GM18909 (cell line): ENCODE measurements around the gene PDE7B.
"Not testable (repeated sequence)": the region's sequence is repeated elsewhere in the genome, so short reads cannot be mapped to it uniquely, and the experiment has no call there.

Experiments
- ATAC-seq: cut with Tn5 transposase; IDR thresholded peaks from one replicate; pipeline ENCODE4 v1.9.1; 2021; ENCODE audit warnings: mild to moderate bottlenecking; ENCODE audit not compliant: unreplicated experiment, poor library complexity

PDE7B gene

DNA sequence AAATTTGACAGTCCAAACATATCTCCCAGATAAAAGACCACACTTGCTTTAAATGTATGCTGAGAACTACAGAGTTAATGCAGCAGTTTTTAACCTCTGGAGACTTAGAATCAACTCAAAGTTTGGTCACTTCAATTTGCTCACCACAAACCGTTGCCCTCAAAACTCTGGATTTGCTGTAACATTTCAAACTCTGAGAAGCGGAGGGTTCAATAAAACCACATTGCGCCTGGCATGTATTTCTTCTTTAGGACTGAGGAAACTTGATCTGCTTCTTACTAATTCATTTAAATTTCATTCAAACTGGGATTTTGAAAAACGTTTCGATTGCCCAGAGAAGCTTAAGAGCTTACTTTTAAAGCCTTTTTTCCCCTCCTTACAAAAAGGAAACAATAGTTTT is 282.8 kb downstream of the PDE7B start:
- ATAC-seq, result no peak

DNA sequence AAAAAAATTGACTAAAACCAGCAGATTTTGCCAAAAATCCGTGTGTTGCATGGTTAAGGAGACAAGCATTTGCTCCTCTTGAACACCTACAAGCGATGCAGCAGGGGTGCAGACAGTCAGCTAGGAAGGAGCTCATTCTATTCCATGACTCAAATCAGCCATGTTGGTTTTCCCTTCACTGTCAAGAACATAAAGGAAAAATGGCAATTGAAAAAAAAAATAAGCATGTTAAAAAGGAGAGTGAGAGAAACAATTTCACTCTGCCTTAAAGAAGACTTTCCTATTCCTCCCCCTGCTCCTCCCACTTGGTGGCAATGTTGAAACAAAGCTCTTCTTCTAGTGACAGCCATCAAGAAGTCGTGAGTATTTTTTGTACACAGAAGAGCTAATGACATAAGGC is 283.2 kb downstream of the PDE7B start:
- no peak for ATAC-seq

GRCh38 chr6:136136274-136136673 is 284.8 kb downstream of the PDE7B start:
- no peak for ATAC-seq

GRCh38 chr6:136137008-136137692 is 285.6 kb downstream of the PDE7B start:
- ATAC-seq, result no peak

DNA sequence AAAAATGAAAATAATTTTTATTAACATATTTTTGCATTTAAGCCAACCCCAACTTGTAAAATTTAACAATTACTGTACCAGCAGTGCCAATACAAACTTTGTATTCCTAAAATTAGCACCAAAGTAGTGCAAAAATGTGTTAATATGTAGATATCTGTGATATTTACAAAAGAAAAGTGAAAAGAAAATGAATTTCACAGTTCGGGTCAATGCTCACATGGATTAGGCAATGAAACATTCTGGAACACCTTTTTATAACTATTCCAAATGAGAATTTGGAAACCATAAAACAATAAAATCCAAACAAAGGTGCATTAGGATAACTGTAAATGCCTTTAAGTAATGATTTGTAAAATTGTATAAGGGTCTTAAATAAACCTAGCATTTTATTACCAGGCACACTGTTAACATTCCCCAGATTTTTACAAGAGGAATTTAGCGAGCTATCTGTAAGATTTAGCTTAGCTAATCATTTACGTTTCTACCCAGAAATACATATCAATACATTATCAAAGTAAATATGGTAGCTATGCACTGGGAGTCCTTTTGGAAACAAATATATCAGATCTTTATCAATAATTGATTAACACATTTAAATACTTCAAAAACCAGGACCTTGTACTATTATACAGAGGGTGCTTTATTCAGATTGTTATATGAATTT is 286.4 kb downstream of the PDE7B start:
- ATAC-seq, result no peak

GRCh38 chr6:136139111-136139510 is 287.6 kb downstream of the PDE7B start:
- ATAC-seq, result not testable (repeated sequence)

DNA sequence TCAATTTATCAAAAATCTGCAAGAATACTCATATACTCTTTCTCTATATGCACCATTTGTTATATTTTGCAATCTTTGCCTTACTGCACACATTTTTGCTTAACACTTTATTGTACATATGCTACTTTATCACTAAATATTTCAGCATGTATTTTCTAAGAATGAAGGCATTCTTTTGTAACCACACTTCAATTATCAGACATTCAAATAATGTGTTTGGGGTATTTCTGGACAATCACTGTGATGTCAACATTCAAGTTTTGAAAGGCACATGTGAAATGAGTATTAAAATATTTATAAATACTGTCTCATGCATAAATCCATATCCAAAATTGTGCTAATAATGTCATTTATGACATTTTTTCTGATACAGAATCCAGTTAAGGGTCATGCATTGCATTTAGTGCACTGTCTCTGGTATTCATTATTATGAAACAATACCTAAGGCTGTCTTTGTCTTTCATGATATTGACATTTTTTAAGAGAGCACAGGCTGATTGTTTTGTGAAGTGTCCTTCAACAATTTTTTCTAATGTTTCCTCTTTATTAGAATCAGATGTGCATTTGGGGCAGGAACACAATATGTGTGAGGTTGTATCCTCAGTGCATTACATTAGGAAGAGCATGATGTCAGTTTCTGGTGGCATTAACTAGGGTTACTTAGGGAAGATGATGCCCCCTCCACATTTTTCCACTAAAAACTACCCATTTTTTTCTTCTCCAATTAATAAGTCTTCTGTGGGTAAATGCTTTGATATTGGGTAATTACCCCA is 292.9 kb downstream of the PDE7B start:
- ATAC-seq, result no peak

- no peak for ATAC-seq
These were observed 294.6 kb downstream of the PDE7B start for GRCh38 chr6:136146130-136146529.

- no peak for ATAC-seq
These were observed 295.8 kb downstream of the PDE7B start for GRCh38 chr6:136147342-136147741.

DNA sequence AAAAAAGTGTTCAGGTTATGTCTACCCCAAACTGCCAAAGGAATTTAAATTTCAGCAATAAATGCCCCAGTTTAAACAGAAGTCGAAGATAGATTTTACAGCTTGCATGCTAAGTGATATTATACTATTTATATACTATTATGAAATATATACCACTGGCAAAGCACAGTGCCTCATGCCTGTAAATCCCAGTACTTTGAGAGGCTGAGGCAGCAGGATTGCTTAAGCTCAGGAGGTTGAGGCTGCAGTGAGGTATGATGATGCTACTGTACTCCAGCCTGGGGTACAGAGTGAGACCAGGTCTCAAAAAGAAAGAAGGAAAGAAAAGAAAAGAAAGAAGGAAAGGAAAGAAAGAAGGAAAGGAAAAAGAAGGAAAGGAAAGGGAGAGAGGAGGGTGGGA is 296.6 kb downstream of the PDE7B start:
- ATAC-seq, result no peak

DNA sequence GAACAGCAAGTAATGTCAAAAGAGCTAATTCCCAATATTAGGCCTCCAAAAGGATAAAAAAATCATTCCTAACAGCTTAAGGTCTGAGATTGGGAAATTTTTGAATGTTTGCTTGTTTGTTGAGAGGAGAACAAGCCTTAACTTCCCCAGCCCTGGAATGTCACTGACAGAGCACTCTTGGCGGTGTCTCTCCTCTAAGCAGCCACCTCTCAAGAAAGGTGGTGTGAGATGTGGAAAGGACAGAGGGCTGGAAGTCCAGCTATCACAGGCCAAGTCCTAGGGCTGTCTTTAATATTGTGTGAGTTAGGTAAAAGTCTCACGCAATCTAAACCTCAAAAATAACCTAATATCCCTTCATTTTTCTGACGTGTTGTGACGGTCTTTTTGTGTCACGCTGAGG is 297.0 kb downstream of the PDE7B start:
- no peak for ATAC-seq

DNA sequence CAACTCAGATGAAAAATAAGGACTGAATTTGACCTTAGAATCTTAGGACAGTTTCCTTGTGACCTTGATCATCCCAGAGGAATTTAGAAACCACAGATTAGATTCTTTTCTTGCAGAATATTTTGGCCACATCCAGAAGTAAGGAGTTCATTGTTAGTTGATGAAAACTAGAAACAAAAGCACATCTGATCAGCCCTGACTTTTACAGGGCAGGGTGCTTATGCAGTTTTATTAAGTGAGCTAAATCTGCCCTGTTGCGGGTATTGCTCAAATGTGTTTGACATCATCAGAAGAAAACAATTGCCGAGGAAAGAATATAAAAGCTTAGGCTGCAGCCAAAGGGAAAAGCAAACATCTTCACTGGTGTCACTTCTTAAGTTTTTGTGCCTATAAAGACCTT is 297.8 kb downstream of the PDE7B start:
- no peak for ATAC-seq

- ATAC-seq, result no peak
These were observed 299.5 kb downstream of the PDE7B start for GRCh38 chr6:136150961-136151360.

GRCh38 chr6:136153707-136154375 is 302.3 kb downstream of the PDE7B start:
- no peak for ATAC-seq

DNA sequence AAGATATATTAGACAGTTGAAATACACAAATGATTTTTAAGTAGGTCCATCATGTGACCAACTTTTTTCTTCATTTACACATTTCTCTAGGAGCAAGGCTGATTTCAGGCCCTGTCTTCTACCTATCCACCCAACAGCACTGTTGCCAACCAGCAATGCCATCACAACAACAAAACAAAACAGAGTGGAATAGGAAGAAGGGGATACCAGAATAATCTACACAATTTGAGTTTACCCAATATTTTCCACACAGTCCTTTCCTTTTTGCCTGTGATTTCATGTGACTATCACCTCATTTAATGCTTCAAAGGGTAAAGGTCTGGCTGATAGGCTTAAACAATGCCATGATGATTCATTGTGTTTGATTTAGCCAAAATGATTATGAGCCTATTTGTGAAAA is 303.7 kb downstream of the PDE7B start:
- ATAC-seq, result no peak

DNA sequence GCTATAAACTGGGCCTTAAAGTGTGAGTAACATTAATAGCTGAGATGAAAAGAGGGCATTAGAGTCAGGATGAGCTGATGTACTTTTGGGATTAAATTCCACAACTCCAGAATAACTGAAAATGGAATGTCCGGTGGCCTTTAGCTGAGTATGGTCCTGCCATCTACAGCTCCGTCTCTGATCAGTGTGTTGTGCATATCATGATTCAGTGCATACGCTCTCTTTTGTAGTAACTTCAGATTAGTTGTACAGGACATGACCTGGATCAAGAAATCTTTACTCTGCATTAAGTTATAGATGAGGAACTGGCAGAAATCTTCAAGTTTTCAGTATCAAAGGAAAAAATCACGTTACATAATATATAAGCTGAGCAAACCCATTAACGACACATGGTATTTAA is 306.2 kb downstream of the PDE7B start:
- ATAC-seq, result no peak

DNA sequence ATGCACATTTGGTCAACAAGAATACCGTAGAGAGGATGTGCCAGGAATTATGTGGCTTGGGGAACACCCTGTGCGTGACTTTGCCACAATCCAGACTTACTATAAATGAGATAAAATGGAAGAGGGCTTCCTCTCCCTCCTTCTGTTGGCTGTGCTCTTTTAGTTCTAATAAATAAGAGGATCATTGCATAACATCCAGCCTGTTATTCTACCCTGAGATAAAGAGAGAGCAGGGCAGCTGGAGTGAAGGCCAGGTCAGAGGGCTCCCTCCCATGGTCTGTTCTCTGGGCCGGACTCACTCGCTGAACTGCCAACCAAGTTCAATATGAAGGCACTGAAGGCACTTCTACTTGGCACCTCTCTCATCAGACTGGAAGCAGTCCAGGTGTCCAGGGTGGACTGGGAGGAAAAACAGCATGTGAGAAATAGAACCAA is 306.9 kb downstream of the PDE7B start:
- no peak for ATAC-seq

GRCh38 chr6:136158971-136159370 is 307.5 kb downstream of the PDE7B start:
- no peak for ATAC-seq

GRCh38 chr6:136160250-136160649 is 308.7 kb downstream of the PDE7B start:
- ATAC-seq, result no peak

DNA sequence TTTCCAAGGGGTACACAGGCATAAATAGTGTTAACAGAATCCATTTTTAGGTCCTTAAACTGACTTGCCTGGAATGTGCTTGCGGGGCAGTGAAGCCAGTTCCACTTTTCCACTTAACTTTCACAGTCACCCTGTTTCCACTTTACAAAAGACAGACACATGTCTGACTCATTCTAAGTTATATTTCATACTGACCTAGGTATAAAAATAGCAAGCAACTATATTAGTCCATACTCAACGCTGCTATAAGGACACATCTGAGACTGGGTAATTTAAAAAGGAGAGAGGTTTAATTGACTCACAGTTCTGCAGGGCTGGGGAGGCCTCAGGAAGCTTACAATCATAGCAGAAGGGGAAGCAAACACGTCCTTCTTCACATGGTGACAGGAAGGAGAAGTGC is 310.4 kb downstream of the PDE7B start:
- no peak for ATAC-seq

- no peak for ATAC-seq
These were observed 311.8 kb downstream of the PDE7B start for GRCh38 chr6:136163260-136163659.
